Body of pancreas (tissue), 4 donors: ENCODE data around the gene NRARP.

Experiments
- CTCF ChIP-seq, 7 experiments: fragments of 450-650 bp in 4 of 7; fragments of 200-600 bp in 3 of 7; sonication (generic) in 3 of 7; IDR thresholded peaks; one replicate each; pipeline ENCODE4 v1.5.1; 2016 to 2019; ENCODE audit warnings: antibody characterized with exemption in 7 of 7
- POLR2A ChIP-seq, 3 donors: fragments of 450-650 bp; IDR thresholded peaks; one replicate each; pipeline ENCODE4 v1.6.1; 2016; ENCODE audit warnings: antibody characterized with exemption in 3 of 3, mild to moderate bottlenecking in 2 of 3

- TF ChIP-seq CTCF (IDR thresholded peaks at IDR 0.05), result no peak
- TF ChIP-seq POLR2A (IDR thresholded peaks at IDR 0.05), result no peak
These were observed 23.9 kb downstream of the NRARP start for GRCh38 chr9:137278061-137278701.
